ENCODE measurements around the gene ETV7. TPM values are rescaled to one million over a fixed set of nuclear protein-coding genes. Genes with fewer than 3 reads are reported as not detected.

ETV7 gene
- total RNA-seq: not detected

DNA sequence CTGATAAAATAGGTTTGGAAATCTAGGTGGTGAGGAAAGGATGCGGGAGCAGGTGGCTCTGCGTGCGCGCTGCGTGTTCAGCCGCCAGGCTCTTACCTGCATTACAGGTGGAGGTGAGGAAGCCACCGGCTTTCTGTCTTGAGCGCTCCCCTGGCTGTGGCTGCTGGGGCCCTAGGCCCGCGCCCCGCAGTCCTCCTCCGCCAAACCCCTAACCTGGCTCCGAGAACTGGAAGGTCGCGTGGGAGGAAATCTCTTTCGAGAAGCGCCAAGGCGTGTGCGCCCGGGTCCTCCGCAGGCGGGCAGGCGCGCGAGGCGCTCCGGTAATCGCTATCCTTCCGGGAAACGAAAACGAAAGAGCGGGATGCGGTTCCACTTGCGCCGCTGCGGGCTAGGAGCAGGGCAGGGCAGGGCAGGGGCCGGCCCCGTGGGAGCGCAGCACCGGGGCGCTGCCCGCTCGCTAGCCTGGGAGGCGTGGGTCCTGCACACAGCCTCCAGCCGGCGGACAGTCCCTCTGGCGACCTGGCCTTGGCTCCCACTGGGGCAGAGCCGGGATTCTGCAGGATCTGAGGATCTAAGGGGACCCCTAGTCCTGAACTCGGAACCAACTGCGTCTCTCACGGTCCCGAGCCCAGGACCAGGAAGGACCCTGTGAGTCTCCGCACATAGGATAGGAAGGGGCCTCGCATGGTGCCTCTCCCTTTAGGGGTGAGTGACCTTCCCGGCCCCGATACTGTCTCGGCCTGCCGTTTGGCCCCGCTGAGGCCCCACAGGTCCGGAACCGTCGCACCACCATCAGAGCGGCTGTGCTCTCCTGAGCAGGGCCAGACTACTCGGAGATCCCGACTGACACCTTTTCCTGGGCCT, at the start of gene ETV7:
Gene ETV7, minus strand, starts transcription at position 230 of the 864 bp plus-strand sequence. Its CDS starts 128 bp downstream, at position 102.

GRCh38 chr6:36336779-36337241, 50.7 kb downstream of the ETV7 start, which contains the start of gene BNIP5:
BNIP5 (minus strand) TSS chr6:36336888; CDS start chr6:36330690, 6,198 bp downstream.

Other genes starting within 250 kb of the ETV7 start
- 48.8 TPM for gene BRPF3, start 190.9 kb downstream of the ETV7 start, total RNA-seq
- not detected for gene PNPLA1, start 117.6 kb downstream of the ETV7 start, total RNA-seq
- not detected for gene BNIP5, start 50.8 kb downstream of the ETV7 start, total RNA-seq
- not detected for gene PXT1, start 55.2 kb upstream of the ETV7 start, total RNA-seq
- 68.5 TPM for gene KCTD20, start 55.3 kb upstream of the ETV7 start, total RNA-seq
- gene STK38, start 159.8 kb upstream of the ETV7 start, total RNA-seq: 22.8 TPM
- 255 TPM for gene SRSF3, start 206.7 kb upstream of the ETV7 start, total RNA-seq

Measured in parietal lobe (tissue), 1 donor.